ENCODE measurements around the gene MUSK.

Gene MUSK

GRCh38 chr9:110700953-110701352, 32.4 kb downstream of the MUSK start:
- DNase-seq: no peak

GRCh38 chr9:110703669-110704068, 35.1 kb downstream of the MUSK start:
- DNase-seq: no peak

DNA sequence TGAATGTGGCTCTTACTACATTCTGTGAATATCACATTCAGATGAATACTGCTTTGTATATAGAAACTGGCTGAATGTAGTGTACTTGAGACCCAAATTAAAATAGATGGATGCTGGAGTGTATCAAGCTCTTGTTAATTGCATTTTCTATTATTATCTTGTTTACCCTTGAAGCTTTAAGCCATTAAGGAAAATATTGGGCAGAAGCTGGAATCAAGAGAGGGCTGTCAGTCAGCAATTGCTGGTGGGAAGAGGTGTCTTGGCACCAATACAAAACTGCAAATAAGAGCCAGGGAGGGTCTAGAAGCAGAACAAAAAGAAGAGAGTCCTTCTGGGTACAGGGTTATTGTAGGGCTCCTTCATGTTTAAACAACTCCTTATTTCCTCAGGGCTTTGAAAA, 38.8 kb downstream of the MUSK start:
- DNase-seq: no peak

DNA sequence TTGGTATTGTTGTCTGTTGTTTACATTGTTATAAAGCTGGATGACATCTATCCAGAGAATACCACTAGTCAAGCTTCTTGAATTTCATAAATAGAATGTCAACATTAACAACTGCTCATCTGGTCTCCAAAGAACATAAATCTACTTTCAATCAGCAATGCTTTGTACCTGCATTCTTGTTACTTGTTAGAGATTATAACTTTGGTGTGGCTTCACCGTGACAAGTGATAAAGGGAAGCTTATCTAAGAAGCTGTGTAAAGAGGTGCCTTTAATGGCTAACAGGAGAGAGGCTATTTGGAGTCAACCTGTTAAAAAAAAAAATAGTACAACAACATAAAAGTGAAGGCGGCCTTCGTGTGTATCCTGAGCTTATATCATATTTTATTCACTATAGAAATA, 41.8 kb downstream of the MUSK start:
- no peak for DNase-seq

DNA sequence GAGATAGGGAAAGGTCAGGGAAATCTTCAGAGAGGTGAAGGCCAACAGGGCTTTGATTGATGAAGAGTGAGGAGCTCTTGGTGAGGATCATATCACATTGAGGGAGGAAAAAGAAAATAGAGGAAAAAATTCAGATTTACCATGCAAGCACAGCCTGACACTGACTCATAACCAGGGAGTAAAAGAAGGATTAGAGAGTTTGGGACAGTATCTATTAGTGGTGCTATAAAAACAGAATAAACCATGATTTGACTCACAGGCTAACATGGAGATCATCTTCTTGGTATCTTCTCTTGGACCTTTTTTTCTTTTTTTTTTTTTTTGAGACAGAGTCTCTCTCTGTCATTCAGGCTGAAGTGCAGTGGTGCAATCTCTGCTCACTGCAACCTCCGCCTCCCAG, 44.4 kb downstream of the MUSK start:
- no peak for DNase-seq

DNA sequence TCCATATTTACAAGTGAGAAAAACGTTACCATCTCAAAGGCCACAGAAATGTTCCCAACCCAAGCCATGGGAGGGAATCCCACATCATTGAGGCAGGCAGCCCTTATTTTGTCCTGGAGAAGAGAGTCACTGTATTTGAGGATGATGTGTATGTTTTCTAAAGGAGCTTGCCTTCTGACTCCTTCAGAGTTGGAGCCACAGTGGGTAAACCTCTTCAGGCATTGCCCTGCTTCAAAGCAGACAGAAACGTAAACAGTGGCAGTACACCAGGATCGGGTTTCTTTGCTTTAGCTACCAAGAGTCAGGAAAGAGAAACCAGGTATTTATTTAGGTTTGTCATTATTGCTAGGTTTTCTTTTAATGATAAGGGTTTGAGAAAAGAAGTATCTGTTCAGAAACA, 45.7 kb downstream of the MUSK start:
- DNase-seq: no peak

GRCh38 chr9:110728058-110728457, 59.5 kb downstream of the MUSK start:
- no peak for DNase-seq

DNA sequence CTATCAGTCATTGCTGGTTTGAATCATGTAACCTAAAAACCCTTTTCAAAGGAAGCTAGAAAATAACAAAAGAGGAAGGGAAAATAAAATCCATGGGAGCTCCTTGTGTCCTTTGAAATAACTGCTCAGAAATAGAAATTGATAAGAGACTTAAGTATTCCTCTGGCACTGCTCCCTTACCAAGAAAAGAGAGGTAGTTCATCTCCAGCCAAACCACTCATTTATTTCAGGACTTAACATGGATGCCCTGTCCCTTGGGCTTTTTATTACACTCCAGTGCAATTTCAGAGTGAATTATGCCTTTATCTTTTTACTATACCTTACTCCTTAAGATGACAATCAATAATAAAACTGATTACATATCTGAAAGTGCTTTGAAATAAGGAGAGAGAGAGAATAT, 61.0 kb downstream of the MUSK start:
- DNase-seq: no peak

- no peak for DNase-seq
These were observed 62.9 kb downstream of the MUSK start for GRCh38 chr9:110731437-110732028.

DNA sequence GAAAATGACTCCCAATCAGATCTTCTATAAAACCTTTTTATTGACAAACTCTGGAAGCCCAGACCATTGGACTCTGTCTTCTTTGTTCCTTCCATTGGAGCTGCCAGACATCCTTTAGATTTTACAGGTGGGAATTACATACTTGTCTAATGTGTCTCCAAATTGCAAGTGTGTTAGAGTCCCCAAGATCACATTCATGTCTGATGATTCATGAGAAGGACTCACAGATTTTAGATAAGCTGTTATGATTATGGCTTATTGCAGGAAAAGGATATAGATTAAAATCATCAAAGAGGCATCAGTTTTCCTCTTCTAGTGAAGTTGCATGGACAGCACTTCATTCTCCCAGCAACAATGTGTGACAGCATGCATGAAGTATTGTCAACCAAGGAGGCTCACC, 70.4 kb downstream of the MUSK start:
- DNase-seq: no peak

DNA sequence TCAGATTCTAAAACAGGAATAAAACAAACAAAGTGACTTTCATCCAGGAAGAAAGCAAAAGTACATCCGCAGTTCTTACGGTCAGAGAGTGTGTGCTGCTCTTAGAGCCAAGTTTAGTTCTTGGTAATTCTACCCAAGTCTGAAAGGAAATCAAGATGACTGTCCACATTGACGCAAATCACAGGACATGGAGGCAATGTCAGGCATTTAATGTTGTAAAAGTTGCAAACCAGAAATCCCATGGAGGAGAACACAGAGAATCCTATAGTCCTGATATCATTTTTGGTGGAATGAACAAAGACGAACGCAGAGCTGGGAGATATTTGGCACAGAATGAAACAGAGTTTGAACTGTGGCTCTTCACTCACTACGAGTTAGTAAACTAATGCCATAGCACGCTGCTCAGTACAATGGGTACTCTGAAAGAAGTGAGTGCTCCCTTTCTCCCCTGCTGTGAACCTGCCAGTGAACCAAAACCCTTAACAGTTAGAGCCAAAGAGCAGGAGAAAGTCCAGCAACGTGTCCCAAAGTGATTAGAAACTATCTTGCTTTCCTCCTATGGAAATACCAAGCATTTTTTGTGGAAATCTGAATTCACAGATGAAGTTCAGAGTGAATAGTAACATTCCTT, 74.3 kb downstream of the MUSK start:
- no peak for DNase-seq

DNA sequence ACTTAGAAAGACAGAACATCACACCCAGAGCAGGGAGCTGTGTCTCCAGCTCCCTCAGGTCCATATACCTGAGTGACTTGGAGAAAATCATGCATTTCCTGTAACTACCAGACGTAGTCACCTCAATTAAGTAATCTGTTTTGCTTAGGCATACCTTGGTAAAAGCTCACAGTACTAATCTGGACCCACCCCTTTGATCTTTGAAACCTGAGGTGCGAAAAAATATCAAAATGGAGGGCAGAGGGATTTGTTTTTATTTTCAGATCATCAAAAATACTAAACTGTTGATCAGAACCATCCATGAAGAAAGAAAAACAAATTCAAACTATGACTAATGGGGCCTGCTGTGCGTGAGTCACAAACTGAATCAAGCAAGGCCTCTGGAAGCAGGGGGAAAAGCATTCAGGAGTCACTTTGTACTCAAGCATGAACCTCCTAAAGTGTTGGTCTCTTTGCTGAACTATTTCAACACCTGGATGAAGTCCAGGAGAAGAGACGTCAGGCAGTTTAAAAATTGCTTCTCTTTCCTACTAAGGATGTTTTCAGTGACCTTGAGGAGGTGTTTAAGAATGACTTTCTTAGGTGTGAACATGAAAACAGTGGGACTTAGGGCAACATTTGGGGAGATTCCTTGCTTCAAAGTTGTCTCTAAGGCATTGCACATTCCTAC, 76.3 kb downstream of the MUSK start:
- no peak for DNase-seq

DNA sequence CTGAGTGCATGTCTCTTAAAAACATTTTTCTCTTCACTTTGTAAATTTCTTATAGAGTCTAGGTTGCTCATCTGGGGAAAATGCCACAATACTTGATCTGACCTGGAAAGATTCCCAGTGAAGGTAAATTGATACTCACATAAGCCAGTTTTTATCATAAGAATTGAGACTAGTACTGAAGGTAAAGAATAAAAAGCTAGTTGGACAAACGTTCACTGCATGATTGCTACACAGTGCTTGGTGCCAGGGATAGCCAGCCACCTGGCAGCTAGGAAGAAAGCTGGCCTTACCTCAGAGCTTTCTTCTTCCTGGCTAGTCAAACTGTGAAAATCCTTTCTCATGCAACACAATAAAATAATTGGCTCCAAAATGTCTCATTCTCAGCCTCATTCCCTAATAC, 77.1 kb downstream of the MUSK start:
- no peak for DNase-seq

- DNase-seq: no peak
These were observed 77.8 kb downstream of the MUSK start for GRCh38 chr9:110746211-110746930.

DNA sequence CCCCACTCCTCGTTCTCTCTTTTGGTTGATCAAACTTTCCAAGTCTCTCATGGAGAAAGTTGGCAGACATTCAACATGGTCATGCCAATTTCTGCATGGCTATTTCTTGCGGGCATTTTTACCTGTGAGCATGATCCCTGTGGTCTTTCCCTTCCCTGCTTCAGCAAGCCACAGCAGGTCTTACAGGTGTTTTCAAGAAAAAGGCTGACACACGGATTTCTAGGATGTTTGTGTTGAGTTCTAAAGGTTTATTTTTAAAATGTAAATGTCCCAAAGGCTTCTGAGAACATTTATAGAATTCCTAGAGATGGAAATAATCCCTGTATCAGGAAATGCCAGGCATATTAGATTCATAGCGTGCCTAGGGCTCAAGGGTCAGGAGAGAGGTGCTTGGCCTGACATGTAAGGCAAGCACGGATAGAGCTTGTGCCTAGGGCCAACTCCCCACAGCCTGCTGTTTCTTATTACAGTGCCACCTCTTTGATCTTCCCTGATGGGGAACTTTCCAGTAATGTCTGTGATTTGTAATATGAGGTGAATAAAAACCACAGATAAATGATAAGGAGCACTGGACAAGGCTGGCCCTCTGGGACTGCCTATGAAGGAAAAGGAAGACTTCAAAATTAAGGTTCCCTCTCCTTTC, 79.8 kb downstream of the MUSK start:
- no peak for DNase-seq

DNA sequence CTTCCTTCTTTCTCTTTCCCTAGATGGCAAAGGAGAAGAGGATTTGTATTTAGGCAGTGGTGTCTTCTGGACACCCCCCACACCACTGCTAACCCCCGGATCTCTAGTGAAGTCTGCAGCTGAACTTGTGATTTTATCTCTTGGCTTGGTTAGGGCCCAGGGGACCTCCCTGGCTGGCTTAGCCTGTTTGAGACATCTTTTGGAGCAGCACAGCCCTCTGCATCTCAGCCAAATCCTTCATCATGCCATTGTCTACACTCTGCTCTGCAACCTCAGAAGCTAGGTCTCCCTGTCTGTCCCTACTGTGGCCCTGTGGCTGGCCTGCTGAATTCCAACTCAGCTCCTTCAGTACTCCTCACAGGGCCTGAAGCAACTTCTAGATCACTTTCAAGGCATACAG, 81.7 kb downstream of the MUSK start:
- no peak for DNase-seq

GRCh38 chr9:110751971-110752370, 83.4 kb downstream of the MUSK start:
- no peak for DNase-seq

GRCh38 chr9:110752766-110753165, 84.2 kb downstream of the MUSK start:
- DNase-seq: no peak

DNA sequence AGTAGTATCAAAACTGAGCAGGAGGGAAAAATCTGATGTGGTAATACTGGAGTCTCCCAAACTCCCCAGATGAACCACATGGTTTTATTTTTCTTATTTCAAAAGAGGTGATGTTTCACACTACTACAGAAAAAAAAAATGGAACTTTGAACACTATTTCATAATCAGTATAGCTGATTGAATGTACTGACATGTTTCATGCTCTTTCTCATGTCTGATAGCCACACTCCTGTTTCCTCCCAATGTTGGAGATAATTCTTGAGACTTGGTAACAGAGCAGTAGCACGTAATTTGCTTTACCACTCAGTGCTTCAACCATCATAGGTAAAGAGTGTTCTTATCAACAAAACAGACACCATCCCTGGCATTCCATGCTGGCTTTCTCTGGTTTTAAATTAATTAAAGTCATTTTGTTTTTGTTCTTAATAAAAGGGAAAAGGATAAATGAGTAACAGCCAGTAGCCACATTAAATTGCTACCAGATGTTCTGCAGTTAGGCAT, 85.2 kb downstream of the MUSK start:
- no peak for DNase-seq

DNA sequence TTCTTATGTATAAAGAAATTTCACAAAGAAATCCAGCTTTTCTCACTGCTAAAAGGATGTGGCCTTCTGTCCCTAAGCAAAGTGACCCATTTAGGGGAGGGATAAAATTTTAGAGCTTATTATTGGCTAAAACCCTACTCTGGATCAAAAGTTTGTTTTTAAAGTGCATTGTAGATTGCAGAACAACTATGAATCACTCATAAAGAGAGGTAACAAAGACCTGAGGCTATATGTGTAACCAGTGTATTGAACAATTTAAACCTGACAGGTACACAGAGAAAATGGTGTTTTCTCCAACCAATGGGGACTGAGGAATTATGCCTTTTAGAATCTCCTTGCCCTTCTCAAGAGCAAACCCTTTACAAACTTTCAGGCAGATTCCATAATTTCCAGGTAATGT, 86.6 kb downstream of the MUSK start:
- no peak for DNase-seq

DNA sequence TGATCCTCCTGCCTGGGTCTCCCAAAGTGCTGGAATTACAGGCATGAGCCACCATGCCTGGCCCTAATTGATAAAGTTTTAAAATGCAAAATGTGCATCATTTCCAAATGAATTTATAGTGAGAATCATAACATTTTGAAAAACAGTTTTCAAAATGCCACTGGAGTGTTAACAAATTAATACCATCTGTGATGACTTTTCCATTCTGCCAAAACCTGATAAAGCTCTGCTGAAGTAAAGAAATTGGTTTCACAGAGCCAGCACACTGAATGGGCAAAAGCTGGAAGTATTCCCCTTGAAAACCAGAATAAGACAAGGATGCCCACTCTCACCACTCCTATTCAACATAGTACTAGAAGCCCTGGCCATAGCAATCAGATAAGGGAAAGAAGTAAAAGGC, 89.6 kb downstream of the MUSK start:
- DNase-seq: no peak

- DNase-seq: no peak
These were observed 94.2 kb downstream of the MUSK start for GRCh38 chr9:110762783-110763182.

DNA sequence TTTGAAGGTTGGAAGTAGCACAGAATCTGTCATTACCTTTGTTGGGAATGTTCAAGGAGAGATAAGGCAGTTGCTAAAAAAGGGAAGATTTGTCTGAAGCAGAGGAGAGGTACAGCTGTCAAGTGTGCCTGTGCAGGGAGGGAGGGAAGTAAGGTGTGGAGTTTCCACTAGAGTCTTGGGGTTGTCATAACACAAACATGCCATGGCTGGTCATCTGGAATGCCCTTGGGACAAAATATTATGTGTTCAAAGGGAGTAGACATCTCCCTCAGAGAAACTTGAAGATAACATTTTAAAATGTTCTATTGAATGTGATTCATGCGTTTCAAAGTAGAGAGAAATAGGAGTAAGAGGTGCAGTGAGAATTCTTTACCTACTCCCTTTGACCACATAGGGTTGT, 95.0 kb downstream of the MUSK start:
- DNase-seq: no peak

Measured in effector CD4-positive, alpha-beta T cell (primary cell).